Parathyroid adenoma (tissue), 2 donors: ENCODE measurements around the gene LRP8.

Experiments used
- H2AFZ ChIP-seq: fragments of 300-600 bp; sonication (generic); one replicate; pipeline ENCODE4 v1.7.0; 2017; ENCODE audit warnings: antibody characterized with exemption, mild to moderate bottlenecking
- H3K27ac ChIP-seq: fragments of 300-600 bp; sonication (generic); one replicate; pipeline ENCODE4 v1.7.0; 2017
- H3K27me3 ChIP-seq: fragments of 300-600 bp; sonication (generic); one replicate; pipeline ENCODE4 v1.7.0; 2017; ENCODE audit warnings: low read length; ENCODE audit not compliant: control insufficient read depth, insufficient read depth
- H3K36me3 ChIP-seq: fragments of 300-600 bp; sonication (generic); one replicate; pipeline ENCODE4 v1.7.0; 2017; ENCODE audit warnings: low read length; ENCODE audit not compliant: control insufficient read depth, insufficient read depth
- H3K4me1 ChIP-seq: fragments of 300-600 bp; sonication (generic); one replicate; pipeline ENCODE4 v1.7.0; 2017; ENCODE audit warnings: control low read depth
- H3K4me2 ChIP-seq: fragments of 300-600 bp; sonication (generic); one replicate; pipeline ENCODE4 v1.7.0; 2017; ENCODE audit warnings: low read length
- H3K4me3 ChIP-seq: fragments of 300-600 bp; sonication (generic); one replicate; pipeline ENCODE4 v1.7.0; 2017; ENCODE audit warnings: low read depth, low read length
- H3K79me2 ChIP-seq: fragments of 300-600 bp; sonication (generic); one replicate; pipeline ENCODE4 v1.7.0; 2017; ENCODE audit warnings: control low read depth
- H3K9ac ChIP-seq: fragments of 300-600 bp; sonication (generic); one replicate; pipeline ENCODE4 v1.7.0; 2017; ENCODE audit warnings: mild to moderate bottlenecking
- H3K9me3 ChIP-seq: fragments of 300-600 bp; sonication (generic); one replicate; pipeline ENCODE4 v1.7.0; 2017; ENCODE audit warnings: low read length; ENCODE audit not compliant: control insufficient read depth
- CTCF ChIP-seq: fragments of 300-600 bp; sonication (generic); IDR thresholded peaks from one replicate; pipeline ENCODE4 v1.7.0; 2017; ENCODE audit warnings: antibody characterized with exemption, mild to moderate bottlenecking
- donor health status: primary hyperparathyroidism.

The LRP8 gene

GRCh38 chr1:53294567-53294966 is 33.3 kb downstream of the LRP8 start:
- Histone ChIP-seq H3K9ac (no peak overlapping the region), H3K4me3 (no peak overlapping the region), H3K36me3 (no peaks in the 10 kb centered on the region), H3K4me2 (no peak overlapping the region), H3K27ac (no peak overlapping the region), H3K4me1 (no peaks in the 10 kb centered on the region), H3K27me3 (no peaks in the 10 kb centered on the region), H3K9me3 (no peaks in the 10 kb centered on the region), H2AFZ (no peak overlapping the region), H3K79me2 (no peaks in the 10 kb centered on the region)
- no peak for TF ChIP-seq CTCF

GRCh38 chr1:53294061-53294460 is 33.8 kb downstream of the LRP8 start:
- no peak overlapping the region for H3K9ac ChIP-seq
- no peak overlapping the region for H3K27ac ChIP-seq
- H3K4me3 ChIP-seq = no peak overlapping the region
- no peaks in the 10 kb centered on the region for H3K27me3 ChIP-seq
- no peaks in the 10 kb centered on the region for H3K79me2 ChIP-seq
- no peaks in the 10 kb centered on the region for H3K36me3 ChIP-seq
- no peak overlapping the region for H2AFZ ChIP-seq
- no peaks in the 10 kb centered on the region for H3K4me1 ChIP-seq
- no peak for TF ChIP-seq CTCF
- H3K4me2 ChIP-seq = no peak overlapping the region
- H3K9me3 ChIP-seq = no peaks in the 10 kb centered on the region

- Histone ChIP-seq H3K4me3 (no peak overlapping the region), H3K4me2 (no peak overlapping the region), H3K79me2 (no peaks in the 10 kb centered on the region), H3K4me1 (no peaks in the 10 kb centered on the region), H2AFZ (no peak overlapping the region), H3K9ac (no peak overlapping the region), H3K36me3 (no peaks in the 10 kb centered on the region), H3K27me3 (no peaks in the 10 kb centered on the region), H3K9me3 (no peaks in the 10 kb centered on the region), H3K27ac (no peak overlapping the region)
- no peak for TF ChIP-seq CTCF
Measured at GRCh38 chr1:53293123-53293522, 34.7 kb downstream of the LRP8 start.

GRCh38 chr1:53292690-53293089 is 35.2 kb downstream of the LRP8 start:
- H3K36me3 ChIP-seq = no peaks in the 10 kb centered on the region
- no peak overlapping the region for H3K27ac ChIP-seq
- H3K4me2 ChIP-seq = no peak overlapping the region
- no peak overlapping the region for H2AFZ ChIP-seq
- no peak for TF ChIP-seq CTCF
- H3K79me2 ChIP-seq = no peaks in the 10 kb centered on the region
- H3K9ac ChIP-seq = no peak overlapping the region
- H3K9me3 ChIP-seq = no peaks in the 10 kb centered on the region
- no peaks in the 10 kb centered on the region for H3K4me1 ChIP-seq
- H3K4me3 ChIP-seq = no peak overlapping the region
- H3K27me3 ChIP-seq = no peaks in the 10 kb centered on the region

- Histone ChIP-seq H3K4me2 (no peak overlapping the region), H3K79me2 (no peaks in the 10 kb centered on the region), H3K27me3 (no peaks in the 10 kb centered on the region), H3K9me3 (no peaks in the 10 kb centered on the region), H3K27ac (no peak overlapping the region), H3K9ac (no peak overlapping the region), H3K36me3 (no peaks in the 10 kb centered on the region), H3K4me3 (no peak overlapping the region), H2AFZ (no peak overlapping the region), H3K4me1 (no peaks in the 10 kb centered on the region)
- TF ChIP-seq CTCF = no peak
Measured at GRCh38 chr1:53291574-53291973, 36.3 kb downstream of the LRP8 start.
